GM21381 (cell line): ENCODE data around the gene RAB38.

Experiments used
- ATAC-seq: cut with Tn5 transposase; IDR thresholded peaks from one replicate; pipeline ENCODE4 v1.9.1; 2021; ENCODE audit warnings: mild to moderate bottlenecking, moderate library complexity; ENCODE audit not compliant: unreplicated experiment

The RAB38 gene

GRCh38 chr11:88170673-88171072, 4.6 kb downstream of the RAB38 start:
- no peak for ATAC-seq

- no peak for ATAC-seq
Measured at GRCh38 chr11:88169881-88170280, 5.4 kb downstream of the RAB38 start.

DNA sequence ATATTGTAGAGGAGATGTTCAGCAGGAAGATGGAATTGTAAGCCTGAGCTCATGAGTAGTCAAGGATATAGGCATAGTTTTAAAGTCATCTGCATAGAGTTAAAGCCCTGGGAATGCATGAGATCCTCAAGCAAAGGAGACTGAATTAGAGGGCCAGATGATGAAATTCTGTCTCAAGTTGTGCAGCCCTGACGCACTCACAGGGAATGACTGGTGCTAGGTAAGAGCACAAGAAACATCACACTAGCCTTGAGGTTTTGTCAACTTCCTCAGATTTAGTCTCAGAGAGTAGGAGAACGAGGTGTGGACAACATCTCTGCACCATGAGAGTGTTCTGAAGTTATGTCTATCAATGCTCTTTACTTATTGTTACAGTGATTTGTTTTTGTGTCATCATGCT, 5.8 kb downstream of the RAB38 start:
- no peak for ATAC-seq

- ATAC-seq: no peak
Measured at GRCh38 chr11:88167853-88168252, 7.4 kb downstream of the RAB38 start.

DNA sequence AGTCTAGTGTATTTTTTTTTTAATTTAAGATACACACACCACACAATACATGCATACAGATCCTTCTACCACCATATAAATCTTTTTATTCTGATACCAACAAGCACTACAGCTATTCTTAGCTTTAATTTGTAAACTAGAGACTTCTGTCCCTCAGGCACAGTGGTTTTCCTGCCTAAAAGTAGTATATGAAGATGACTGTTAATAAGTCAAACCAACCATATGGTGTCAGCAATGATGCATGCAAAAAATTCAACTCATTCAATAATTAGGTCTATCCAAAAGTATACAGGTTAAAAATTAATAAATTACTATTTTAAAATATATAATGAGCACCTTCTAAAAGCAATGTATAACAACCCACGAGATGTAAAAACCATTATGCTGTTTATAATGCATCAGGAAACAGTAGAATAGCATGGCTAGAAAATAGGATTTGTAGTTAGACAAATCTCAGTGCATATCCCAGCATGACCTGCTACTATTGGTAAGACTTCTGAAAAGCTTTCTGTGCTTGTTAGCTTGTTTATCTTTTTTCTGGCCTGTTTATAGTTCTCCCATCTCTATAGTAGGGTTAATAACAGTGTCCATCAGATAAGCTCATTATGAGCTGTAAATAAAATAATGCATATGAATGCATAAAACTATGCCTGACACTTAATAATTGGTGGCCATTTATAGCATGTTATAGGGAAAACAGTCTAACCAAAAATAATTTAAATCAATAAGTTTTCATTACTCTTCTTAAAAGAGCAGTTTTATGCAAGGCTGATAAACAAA, 10.2 kb downstream of the RAB38 start:
- ATAC-seq: no peak

- no peak for ATAC-seq
Measured at GRCh38 chr11:88164320-88164719, 10.9 kb downstream of the RAB38 start.

DNA sequence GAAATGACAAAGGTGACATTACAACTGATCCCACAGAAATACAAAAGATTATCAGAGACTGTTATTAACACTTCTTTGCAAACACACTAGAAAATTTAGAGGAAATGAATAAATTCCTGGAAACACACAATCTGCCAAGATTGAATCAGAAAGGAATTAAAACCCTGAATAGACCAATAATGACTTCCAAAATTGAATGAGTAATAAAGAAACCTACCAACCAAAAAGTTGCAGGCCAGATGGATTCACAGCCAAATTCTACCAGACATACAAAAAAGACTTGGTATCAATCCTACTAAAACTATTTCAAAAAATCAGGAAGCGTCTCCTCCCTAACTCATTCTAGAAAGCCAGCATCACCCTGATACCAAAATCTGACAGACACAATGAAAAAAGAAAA, 17.2 kb downstream of the RAB38 start:
- ATAC-seq: no peak

DNA sequence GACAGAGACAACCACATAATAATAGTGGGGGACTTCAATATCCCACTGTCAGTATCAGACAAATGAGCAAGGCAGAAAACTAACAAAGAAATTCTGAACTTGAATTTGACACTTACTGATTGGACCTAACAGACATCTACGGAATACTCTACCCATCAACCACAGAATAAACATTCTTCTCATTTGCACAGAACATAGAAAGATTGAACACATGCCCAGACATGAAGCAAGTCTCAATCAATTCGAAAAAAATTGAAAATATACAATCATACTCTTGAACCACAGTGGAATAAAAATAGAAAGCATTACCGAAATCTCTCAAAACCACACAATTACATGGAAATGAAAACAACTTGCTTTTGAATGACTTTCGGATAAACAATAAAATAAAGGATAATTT, 17.9 kb downstream of the RAB38 start:
- no peak for ATAC-seq

GRCh38 chr11:88152381-88152780, 22.9 kb downstream of the RAB38 start:
- ATAC-seq: no peak

DNA sequence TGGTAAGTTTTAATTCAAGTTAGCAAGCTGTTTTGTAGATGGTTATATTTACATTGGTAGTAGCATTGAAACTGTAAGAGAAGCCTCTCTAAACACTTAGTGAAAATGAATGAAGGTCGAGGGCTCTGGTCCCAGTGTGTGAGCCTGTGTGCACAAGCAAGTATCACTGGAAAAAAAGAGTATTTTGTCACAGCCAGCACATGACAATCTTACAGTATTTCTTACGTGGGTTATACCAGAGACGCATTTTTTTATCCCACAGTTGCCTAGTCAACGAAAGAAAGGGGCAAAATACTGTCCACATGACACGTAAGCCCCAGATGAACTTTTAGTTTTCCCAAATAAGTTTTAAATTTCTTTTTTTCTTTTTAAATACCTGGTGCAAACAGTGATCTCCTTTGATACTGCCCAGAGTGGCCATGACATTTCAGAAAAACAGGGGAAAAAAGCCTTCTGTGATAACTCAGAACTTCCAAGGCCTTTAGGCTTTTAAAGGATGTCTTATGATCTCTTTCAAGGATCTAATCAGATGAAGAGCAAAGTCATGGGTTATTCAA, 23.5 kb downstream of the RAB38 start:
- no peak for ATAC-seq

DNA sequence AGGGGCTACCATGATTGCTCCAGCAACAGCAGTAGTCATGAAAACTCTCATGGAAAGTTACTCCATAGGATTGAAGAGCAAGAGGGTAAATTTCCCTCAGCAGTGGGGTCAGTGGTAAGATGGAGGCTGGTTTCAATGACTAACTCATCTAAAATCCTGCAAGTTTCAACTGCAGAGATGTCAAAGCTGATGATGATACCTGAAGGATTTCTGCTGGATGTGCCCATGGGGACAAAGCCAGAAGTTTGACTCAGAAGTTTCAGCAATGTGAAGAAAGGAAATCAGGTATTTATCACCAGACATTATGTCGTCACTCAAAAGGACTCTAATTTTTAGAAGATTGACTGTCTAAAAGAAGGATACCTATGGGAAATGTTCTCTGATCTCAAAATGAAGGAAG, 29.1 kb downstream of the RAB38 start:
- ATAC-seq: no peak

DNA sequence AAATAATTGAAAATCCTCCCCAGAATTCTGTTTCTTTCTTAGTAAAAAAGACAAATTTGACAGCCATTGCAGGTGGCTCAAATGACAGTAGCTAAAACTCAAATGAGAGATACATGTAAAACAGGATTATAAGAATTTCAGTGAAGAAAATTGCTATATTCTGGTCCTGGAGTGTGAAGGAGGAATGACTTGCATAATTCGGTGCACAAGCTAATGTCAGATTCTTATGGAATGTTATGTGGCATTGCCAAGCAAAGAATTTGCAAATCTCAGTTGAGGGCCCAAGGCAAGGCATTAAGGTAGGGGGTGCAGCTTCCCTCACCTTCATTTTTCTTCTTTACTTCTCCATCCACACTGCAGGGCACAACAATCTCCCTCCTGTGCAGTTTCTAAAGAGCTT, 35.4 kb downstream of the RAB38 start:
- no peak for ATAC-seq

DNA sequence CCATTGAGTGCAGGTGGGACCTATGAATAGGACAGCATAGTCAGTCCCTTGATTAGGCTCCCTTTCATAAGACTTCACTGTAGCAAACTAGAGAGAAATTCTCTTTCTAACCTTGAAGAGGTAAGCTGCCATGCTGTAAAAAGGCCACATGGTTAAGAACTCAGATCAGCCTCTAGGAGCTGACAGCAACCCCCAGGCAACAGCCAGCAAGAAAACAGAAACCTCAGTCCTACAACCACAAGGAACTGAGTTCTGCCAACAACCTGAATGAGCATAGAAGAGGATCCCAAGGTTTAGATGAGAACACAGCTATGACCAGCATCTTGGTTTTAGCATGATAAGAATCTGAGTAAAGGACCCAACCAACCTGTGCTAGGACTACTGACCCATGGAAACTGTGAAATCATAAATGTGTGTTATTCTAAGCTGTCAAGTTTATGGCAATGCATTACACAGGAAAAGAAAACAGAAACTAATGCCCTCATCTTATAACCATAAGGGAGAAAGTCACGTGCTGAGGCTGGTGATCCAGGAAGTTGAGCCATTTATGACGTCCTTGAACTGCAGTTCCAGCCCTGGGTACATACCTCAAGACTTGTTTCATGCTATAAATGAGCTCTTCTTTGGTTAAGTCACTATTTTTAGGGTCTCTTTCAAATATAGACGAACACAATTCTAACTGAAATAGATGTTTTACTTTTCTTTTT, 43.3 kb downstream of the RAB38 start:
- no peak for ATAC-seq

- ATAC-seq: no peak
Measured at GRCh38 chr11:88122956-88123355, 52.3 kb downstream of the RAB38 start.

GRCh38 chr11:88119561-88119960, 55.7 kb downstream of the RAB38 start:
- ATAC-seq: no peak

DNA sequence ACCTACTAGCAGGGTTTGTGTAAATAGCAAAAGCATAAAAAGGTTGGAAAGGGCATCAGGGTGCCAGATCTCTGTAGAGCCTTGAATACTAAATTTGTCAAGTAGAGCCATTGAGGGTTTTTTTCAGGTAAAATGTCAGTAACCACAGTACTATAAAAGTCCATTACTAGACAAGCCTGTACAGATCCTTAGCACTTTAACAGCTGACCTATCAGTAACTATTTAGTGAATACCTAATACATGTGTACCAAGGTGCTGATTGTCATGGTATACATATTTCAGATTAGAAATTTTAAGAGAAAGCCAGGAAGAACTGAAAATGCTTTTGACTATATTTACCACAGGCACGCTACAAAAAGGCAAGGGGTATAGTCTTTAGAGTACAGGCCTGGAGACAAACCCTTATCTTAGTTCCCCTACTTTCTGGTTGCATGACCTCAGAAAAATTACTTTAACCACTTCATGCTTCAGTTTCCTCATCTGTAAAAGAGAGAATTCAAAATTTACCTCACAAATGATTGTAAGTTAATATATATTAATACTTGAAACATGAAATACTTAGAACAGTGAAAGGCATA, 57.9 kb downstream of the RAB38 start:
- ATAC-seq: no peak

DNA sequence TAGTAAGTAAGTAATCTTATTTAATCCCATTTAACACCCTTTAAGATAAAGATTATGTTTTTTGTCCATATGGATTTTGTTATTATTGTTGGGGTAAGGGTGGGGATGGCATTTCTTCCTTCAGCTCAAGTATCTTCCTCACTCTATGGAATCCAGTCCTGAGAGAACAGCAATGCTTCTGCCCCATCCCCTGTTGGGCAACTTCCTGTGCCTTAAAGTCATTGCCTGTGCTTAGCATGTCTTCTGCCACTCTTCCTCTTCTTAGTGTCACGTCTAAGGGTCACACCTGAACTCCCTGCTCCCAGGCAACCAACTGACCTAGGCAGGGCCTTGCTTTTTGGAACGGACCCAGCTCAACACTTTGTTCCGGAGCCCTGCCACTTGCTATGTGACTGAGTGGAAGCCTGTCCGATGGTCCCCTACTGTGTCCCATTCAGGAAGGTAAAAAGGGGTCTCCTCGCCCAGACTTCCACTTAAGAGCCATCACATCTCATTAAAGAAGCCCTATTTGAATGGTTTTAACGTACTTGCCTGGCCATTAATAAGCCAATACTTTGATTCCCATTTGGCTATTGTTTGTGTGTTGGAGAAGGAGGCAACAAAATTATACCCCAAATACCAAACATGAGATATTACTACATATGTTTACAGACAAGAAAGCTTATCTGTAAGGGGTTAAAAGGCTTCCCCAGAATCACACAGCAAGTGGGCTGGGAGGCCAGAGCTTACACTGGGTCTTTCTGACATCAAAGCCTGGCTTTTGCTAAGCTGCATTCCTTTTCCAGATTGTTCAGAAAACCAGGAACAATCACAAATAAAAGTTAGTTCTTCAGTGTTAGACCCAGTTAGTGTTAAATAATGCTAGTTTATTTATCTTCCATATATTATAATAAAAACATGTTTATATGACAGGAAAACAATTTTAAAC, 59.2 kb downstream of the RAB38 start:
- ATAC-seq: no peak

- no peak for ATAC-seq
Measured at GRCh38 chr11:88114486-88115045, 60.7 kb downstream of the RAB38 start.

GRCh38 chr11:88106666-88107065, 68.6 kb downstream of the RAB38 start:
- no peak for ATAC-seq

DNA sequence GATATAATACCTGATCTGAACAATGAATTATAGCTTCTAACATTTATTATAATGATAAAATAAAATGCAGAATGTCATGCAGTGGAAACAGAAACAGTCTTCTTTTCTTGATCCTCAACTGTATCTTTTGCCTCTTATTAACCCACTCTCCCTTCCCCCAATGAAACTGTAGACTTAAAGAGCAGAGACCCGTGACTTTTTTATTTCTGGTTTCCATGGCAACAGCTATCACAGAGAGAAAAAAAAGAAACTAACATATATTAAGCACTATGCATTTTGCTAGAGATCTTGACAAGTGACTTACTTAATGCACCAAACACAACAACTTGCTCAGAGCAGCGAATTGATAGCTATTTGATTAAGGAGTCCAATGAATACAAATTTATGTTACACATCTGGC, 69.3 kb downstream of the RAB38 start:
- no peak for ATAC-seq

DNA sequence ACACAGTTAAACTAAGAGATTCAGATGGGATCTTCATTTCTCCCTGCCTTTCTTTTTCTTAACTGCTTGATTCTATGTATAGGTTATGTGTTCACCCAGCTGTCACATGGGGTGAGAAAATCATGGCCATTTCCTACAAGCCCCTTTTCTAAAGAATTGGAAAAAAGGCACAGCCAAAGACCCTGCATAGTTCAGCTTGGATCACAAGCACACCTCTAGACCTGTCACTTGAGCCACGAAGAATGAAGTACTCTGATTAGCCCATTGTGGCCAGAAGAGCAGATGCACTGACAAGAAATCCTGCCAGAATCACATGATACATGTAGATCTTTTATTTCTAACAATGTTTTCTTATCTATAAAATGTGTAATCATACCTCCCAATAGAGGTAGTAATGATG, 69.7 kb downstream of the RAB38 start:
- ATAC-seq: no peak
